Activated gamma-delta T cell treated with anti-CD3 and anti-CD28 coated beads, Interleukin-2, amount 50 U/mL, for 16 hours (primary cell): ENCODE data around the gene GAPVD1.
"Not testable (repeated sequence)": the region's sequence is repeated elsewhere in the genome, so short reads cannot be mapped to it uniquely, and the experiment has no call there.

Experiments
- DNase-seq: peaks from one replicate; pipeline ENCODE4 v3.0.0-alpha.2; 2020; ENCODE audit warnings: low read depth

GAPVD1 gene, protein sequence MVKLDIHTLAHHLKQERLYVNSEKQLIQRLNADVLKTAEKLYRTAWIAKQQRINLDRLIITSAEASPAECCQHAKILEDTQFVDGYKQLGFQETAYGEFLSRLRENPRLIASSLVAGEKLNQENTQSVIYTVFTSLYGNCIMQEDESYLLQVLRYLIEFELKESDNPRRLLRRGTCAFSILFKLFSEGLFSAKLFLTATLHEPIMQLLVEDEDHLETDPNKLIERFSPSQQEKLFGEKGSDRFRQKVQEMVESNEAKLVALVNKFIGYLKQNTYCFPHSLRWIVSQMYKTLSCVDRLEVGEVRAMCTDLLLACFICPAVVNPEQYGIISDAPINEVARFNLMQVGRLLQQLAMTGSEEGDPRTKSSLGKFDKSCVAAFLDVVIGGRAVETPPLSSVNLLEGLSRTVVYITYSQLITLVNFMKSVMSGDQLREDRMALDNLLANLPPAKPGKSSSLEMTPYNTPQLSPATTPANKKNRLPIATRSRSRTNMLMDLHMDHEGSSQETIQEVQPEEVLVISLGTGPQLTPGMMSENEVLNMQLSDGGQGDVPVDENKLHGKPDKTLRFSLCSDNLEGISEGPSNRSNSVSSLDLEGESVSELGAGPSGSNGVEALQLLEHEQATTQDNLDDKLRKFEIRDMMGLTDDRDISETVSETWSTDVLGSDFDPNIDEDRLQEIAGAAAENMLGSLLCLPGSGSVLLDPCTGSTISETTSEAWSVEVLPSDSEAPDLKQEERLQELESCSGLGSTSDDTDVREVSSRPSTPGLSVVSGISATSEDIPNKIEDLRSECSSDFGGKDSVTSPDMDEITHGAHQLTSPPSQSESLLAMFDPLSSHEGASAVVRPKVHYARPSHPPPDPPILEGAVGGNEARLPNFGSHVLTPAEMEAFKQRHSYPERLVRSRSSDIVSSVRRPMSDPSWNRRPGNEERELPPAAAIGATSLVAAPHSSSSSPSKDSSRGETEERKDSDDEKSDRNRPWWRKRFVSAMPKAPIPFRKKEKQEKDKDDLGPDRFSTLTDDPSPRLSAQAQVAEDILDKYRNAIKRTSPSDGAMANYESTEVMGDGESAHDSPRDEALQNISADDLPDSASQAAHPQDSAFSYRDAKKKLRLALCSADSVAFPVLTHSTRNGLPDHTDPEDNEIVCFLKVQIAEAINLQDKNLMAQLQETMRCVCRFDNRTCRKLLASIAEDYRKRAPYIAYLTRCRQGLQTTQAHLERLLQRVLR (N-terminal part only)

DNA sequence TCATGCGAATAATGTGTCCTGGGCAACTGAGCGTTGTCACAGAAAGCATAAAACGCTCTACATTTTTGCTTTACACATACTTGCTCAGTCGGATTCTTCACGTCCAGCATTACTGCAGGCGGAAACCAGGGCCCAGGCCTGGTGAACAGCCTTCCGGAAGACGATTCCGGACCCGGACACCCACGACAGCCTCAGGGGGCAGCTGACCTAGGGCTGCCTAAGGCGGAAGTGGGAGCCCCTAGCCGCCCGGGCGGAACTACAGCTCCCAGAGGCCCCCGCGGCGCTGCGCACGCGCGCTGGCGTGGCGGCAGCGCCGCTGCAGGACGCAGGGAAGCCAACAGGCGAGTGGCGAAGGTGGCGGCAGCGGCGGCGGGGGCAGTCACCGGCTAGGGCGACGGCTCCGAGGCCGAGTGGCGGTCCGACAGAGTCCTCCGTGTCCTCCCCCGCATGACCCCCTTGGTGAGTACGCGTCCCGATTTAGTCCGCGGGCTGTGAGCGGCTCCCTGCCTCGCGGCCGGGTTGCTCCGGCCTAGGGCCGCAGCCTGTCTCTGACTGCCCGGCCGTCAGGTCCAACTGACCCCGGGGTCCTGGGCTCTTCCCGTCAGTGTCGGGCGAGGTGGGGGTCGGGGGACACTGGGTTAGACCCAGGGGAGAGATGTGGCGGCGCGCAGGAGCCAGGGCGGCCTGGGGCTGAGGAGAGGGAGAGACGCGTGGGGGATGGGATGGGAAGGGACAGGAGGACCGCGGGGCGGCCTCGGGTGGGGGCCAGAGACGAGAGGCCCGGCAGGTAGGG is at the start of gene GAPVD1:
Gene GAPVD1 (plus strand): TSS at position 326 of the 793 bp plus-strand sequence. CDS start 37,096 bp downstream, outside the sequence.
- DNase-seq: peak; percentile 80

DNA sequence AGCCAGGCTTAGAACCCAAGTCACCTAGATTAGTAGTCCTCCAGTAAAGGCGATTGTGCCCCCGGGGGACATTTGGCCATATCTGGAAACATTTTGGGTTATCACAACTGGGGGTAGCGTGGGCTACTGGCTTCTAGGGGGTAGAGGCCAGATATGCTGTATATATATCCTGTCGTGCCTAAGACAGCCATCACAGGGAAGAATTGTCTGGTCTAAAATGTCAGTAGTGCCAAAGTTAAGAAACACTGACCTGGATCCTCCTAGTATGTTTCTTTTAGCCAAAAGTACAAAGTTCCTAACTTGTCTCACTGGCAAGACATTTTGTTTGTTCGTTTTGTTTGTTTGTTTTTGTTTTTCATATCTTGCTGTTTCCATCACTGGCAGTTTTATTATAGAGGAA is 47.4 kb upstream of the GAPVD1 start:
- DNase-seq: no peak

DNA sequence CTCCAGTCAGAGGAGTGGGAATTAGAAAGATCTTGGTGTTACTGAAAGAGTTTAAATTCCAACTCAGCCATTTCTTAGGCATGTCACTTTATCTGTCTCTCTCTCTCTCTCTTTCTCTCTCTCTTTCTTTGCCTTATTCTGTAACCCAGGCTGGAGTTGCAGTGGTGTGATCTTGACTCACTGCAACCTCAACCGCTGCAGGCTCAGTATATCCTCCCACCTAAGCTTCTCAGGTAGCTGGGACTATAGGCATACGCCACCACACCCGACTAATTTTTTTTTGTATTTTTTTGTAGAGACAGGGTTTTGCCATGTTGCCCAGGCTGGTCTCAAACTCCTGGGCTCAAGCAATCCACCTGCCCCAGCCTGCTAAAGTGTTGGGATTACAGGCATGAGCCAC is 43.0 kb upstream of the GAPVD1 start:
- DNase-seq: no peak

DNA sequence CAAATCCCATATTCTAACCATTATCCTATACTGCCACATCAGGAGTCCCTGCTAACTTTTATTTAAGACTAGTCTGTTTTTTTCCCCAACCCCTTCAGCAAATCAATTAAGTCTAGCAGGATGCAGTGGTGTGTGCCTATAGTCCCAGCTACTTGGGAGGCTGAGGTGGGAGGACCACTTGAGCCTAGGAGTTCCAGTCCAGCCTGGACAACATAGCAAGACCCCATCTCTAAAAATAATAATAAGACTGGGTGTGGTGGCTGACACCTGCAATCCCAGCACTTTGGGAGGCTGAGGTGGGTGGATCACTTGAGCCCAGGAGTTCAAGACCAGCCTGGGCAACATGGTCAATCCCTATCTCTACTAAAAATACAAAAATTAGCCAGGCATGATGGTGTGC is 36.8 kb upstream of the GAPVD1 start:
- DNase-seq: not testable (repeated sequence)

DNA sequence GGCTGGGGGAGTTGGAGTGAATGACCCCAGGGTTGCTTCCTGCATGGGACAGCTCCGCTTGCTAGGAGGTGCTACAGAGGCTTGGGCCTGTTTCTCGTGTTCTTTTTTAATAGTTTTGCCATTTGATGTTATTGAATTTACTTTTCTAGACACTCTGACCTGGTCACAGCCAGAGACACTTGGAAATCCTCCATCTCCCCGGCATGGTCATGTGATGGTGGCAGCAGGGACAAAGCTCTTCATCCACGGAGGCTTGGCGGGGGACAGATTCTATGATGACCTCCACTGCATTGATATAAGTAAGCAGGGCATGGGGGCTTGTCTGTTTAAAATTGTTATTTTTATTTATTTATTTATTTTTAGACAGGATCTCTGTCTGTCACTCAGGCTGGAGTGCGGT is 33.9 kb upstream of the GAPVD1 start:
- DNase-seq: no peak

DNA sequence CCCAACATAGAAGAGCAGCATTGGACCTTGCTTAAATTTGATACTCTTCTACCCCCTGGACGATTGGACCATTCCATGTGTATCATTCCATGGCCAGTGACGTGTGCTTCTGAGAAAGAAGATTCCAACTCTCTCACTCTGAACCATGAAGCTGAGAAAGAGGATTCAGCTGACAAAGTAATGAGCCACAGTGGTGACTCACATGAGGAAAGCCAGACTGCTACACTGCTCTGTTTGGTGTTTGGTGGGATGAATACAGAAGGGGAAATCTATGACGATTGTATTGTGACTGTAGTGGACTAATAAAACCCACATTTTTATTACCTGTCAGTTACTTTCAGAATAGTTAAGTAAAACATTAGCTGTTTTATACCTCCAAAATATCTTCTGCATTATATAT is 27.9 kb upstream of the GAPVD1 start:
- DNase-seq: no peak

DNA sequence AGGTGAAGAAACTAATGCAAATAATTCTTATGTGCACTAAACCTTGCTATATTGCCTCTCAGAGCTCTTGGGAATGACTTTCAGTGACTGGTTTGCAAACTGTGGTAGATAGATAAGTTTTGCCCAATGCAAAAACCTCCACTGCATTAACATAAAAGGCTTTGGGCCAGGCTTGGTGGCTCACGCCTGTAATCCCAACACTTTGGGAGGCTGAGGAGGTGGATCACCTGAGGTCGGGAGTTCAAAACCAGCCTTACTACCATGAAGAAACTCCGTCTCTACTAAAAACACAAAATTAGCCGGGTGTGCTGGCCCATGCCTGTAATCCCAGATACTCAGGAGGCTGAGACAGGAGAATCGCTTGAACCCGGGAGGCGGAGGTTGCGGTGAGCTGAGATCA is 27.5 kb upstream of the GAPVD1 start:
- not testable (repeated sequence) for DNase-seq

DNA sequence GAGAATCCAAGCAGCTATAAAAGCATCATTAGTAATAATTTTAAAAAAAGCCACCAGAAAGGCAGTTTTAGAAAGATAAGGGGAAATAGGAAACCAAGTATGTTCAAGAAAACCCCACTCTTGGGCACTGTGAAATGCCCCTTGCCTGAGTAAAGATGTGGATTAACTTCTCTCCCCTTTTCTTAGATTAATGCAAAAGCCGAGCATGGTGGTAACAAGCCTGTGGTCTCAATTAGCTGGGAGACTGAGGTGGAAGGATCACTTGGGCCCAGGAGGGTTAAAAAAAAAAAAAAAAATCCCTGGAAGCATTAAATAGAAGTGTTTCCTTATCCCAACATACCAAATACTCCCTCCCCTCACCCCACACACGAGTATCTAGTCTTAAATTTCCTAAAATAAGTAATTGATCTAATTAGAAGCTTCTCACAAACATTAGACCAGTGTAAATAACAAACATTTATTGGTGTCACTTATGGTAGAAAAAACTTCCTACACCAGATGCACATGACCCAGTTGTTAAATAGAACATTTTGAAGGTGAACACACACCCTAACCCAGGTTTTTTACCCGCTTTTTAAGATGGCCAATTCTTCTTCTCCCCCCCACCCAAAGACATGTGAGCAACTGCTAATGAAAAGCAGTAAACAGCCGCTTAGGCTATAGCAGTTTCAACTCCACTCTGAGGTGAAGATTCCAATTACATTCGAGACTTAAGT is 25.7 kb upstream of the GAPVD1 start:
- DNase-seq: no peak

DNA sequence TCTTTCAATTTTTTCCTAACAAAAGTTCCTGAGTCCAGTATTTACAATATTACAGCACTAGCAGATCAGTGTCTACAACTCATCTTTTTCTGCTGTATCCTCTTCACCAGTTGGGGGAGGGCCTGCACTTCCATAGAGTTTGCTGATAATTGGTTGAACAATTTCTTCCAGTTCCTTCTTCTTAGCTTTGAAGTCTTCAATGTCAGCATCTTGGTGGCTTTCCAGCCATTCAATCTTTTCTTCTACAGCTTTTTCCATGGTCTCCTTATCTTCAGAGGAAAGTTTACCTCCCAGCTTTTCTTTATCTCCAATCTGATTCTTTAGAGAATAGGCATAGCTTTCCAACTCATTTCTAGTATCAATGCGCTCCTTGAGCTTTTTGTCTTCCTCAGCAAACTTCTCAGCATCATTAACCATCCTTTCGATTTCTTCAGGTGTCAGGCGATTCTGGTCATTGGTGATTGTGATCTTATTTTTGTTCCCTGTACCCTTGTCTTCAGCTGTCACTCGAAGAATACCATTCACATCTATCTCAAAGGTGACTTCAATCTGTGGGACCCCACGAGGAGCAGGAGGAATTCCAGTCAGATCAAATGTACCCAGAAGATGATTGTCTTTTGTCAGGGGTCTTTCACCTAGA is 25.0 kb upstream of the GAPVD1 start:
- not testable (repeated sequence) for DNase-seq

DNA sequence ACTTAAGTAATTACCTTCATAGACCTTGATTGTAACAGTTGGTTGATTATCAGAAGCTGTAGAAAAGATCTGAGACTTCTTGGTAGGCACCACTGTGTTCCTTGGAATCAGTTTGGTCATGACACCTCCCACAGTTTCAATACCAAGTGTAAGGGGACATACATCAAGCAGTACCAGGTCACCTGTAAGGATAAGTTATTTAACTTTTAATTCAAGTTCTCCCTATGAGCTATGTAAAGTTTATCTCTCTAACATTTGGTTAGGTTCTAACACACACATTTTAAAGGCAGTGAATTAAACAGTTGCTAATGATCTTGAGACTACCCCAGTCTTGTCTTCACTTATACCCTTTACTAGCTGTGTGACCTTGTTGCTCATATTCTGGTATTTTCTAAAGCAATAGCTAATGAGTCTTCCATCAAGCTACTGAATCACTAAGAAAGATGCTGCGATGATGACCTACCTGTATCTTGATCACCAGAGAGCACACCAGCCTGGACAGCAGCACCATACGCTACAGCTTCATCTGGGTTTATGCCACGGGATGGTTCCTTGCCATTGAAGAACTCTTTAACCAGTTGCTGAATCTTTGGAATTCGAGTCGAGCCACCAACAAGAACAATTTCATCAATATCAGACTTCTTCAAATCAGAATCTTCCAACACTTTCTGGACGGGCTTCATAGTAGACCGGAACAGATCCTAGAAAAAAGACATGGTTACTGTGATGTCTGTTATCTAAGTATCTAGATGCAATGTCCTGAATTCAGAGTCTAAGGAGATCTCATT is 23.3 kb upstream of the GAPVD1 start:
- no peak for DNase-seq

DNA sequence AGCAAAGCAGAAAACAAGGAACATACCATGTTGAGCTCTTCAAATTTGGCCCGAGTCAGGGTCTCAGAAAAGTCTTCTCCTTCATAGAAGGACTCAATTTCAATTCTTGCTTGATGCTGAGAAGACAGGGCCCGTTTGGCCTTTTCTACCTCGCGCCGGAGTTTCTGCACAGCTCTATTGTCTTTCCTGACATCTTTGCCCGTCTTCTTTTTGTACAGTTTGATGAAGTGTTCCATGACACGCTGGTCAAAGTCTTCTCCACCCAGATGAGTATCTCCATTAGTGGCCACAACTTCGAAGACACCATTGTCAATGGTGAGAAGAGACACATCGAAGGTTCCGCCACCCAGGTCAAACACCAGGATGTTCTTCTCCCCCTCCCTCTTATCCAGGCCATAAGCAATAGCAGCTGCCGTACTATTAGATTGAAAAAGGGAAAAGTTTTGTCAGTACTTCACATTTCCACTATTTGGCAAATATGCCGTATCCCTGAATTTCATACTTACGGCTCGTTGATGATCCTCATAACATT is 22.6 kb upstream of the GAPVD1 start:
- no peak for DNase-seq

DNA sequence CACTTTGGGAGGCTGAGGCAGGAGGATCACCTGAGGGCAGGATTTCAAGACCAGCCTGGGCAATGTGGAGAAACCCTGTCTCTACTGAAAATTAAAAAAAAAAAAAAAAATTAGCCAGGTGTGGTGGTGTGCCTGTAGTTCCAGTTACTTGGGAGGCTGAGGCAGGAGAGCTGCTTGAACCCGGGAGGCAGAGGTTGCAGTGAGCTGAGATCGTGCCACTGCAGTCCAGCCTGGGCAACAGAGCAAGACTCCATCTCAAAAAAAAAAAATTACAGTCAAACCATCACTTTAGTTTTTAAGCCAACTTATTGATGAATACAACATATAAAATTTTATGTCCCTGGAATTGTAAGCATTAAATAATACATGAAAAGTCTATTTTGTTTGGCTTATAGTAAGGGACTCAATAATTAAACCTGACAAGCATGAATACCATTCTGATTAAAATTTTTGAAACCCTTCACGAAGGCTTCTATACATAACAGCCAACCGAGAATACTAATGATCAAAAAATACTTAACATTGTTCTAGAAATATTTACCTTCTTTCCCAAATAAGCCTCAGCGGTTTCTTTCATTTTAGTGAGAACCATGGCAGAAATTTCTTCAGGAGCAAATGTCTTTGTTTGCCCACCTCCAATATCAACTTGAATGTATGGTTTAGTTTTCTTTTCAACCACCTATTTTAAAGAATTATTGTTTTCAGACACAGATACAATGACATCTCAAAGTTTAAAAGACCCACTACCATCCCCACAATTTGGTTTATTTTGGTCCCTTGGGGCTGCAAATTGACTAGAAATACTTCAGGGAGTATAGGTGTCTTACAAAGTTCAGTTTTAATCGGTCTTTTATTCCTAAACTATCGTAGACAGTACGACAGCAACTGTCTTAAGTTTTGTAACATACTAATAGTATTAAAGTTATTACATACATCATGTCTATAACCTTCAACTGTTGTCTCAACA is 21.7 kb upstream of the GAPVD1 start:
- no peak for DNase-seq

DNA sequence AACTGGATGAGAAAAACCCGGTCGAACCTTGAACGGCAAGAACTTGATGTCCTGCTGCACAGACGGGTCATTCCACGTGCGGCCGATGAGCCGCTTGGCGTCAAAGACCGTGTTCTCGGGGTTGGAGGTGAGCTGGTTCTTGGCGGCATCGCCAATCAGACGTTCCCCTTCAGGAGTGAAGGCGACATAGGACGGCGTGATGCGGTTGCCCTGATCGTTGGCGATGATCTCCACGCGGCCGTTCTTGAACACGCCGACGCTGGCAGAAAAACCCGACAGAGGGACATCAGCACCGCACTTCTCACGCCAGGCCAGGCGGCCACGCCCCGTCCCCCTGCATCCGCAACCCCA is 21.0 kb upstream of the GAPVD1 start:
- DNase-seq: no peak

DNA sequence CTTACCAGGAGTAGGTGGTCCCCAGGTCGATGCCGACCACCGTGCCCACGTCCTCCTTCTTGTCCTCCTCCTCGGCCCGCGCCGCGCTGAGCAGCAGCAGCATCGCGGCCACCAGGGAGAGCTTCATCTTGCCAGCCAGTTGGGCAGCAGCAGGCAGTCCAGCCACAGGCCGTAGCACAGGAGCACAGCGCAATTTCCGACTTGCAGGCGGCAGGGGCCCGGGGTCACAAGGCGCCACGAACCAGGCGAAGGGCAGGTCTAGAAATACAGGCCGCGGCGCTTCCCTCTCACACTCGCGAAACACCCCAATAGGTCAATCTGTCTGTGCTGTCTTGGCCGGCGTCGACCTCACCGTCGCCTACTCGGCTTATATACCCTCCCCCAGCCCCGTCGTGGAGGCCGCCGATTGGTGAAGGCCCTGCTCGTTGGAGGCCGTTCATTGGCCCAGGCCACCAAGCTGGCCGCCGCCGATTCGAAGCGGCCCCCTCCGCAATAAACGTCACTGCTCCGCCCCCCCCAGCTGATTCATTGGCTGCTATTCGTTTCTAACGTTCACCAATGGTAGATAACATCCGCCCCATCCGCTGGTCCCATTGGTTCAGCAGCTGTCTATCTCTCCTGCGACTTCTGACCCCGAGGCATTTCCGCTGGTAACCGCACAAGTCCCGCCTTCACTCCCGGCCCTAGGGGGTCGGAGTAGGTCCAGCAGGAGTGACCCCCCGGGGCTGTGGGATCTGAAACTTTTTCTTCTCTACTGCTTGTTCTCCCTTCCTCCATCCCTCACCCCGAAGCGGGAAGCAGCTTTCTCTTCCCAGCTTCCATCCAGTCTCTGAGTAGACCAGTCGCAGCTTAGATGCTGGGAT is 20.4 kb upstream of the GAPVD1 start, which contains the start of gene HSPA5:
Gene HSPA5 (minus strand): TSS at position 344 of the 863 bp plus-strand sequence. CDS start 217 bp downstream, at position 127.
- DNase-seq: peak; percentile 100

DNA sequence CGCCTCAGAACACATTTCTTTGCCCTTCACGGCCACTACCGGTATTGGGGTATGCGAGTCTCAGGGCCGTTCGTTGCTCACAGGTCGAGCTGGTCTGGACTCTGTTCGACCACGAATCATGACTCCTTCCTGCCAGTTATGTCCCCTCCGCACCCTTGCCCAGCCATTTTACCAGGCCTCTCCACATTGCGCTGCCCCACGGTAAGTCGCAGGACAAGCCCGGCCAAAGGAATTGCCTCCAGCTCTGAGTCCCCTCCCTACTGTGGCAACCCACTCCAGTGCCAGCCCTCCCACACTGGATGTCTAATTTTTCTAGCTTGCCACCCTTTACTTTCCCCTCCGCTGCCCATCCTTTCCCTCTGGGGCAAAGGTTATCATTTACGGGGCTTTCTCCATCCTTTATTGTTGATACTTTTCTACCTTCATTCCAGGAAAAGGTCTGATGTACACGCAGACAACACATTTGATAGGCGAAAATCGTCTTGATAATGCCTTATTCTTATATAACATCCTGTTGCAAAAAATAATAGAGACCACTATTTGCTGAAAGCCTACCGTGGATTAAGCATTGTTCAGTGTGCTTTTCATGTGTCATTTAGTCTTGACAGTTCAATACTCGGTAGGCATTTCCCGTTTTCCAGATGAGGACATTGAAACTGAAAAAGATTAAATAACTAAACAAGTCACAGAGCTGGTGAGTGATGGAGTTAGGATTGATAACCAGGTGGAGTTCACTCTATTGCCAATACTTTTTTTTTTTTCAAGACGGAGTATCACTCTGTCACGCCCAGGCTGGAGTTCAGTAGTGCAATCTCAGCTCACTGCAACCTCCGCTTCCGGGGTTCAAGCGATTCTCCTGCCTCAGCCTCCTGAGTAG is 19.5 kb upstream of the GAPVD1 start:
- DNase-seq: no peak

DNA sequence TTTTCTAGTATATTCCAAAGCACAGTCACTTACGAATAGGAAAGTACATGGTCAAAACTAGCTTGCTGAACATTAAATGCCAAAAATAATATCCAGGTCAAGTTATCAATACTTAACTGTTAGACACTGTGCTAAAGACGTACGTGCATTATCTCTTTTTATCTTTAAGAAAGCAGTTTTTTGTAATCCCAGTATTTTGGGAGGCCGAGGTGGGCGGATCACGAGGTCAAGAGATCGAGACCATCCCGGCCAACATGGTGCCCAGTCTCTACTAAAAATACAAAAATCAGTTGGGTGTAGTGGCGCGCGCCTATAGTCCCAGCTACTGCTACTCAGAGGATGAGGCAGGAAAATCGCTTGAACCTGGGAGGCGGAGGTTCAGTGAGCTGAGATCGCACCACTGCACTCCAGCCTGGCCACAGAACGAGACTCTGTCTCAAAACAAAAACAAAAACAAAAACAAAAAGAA is 17.8 kb upstream of the GAPVD1 start:
- no peak for DNase-seq
